Putamen (tissue), 1 donor: ENCODE results near the gene CLDN7.
A peak's percentile ranks its signal among the peaks of the same experiment; 100 is the strongest.

Experiments used
- DNase-seq: peaks from one replicate; pipeline ENCODE4 v3.0.0-alpha.2; 2016; ENCODE audit warnings: low spot score

Gene CLDN7

GRCh38 chr17:7219812-7220592, 42.3 kb downstream of the CLDN7 start, which contains the start of the genes ACADVL and DLG4:
Gene ACADVL, plus strand, starts transcription at chr17:7219938. Its CDS starts 47 bp downstream, at chr17:7219985.
Gene DLG4, minus strand, starts transcription at chr17:7219836.
- DNase-seq, result peak; percentile 86

- no peak for DNase-seq
Observed at GRCh38 chr17:7219229-7219811, 43.0 kb downstream of the CLDN7 start.

- no peak for DNase-seq
Observed at GRCh38 chr17:7218758-7219157, 43.5 kb downstream of the CLDN7 start.

- no peak for DNase-seq
Observed at GRCh38 chr17:7218166-7218565, 44.1 kb downstream of the CLDN7 start.

- no peak for DNase-seq
Observed at GRCh38 chr17:7217113-7217987, 44.9 kb downstream of the CLDN7 start.

GRCh38 chr17:7216242-7217112, 45.8 kb downstream of the CLDN7 start:
- DNase-seq, result no peak

- no peak for DNase-seq
Observed at GRCh38 chr17:7215652-7216180, 46.6 kb downstream of the CLDN7 start.

- no peak for DNase-seq
Observed at GRCh38 chr17:7215136-7215638, 47.1 kb downstream of the CLDN7 start.

- peak; percentile 93 for DNase-seq
Observed at GRCh38 chr17:7214300-7215135, 47.8 kb downstream of the CLDN7 start.

- DNase-seq, result peak; percentile 79
Observed at GRCh38 chr17:7213895-7214299, 48.4 kb downstream of the CLDN7 start.

GRCh38 chr17:7211491-7212273, 50.6 kb downstream of the CLDN7 start:
- DNase-seq, result no peak
